ENCODE results near the gene E2F7.

E2F7 gene

GRCh38 chr12:77065361-77066204, at the start of gene E2F7 (continued):
- TF ChIP-seq KLF1 (tag by site-specific recombination; IDR thresholded peaks at IDR 0.05) (peak; percentile 41; the same call in 1 of the 2 replicates), ZBTB20 (tag by site-specific recombination; IDR thresholded peaks at IDR 0.05) (peak; percentile 95)

- TF ChIP-seq HOXC10 (CRISPR knock-in tag; IDR thresholded peaks at IDR 0.05) (no peak), GLI4 (tag by site-specific recombination; IDR thresholded peaks at IDR 0.05) (no peak), TCF7L2 (IDR thresholded peaks at IDR 0.05; ENCODE audit: borderline replicate concordance, low read depth, low read length) (no peak), SP7 (tag by site-specific recombination; IDR thresholded peaks at IDR 0.05) (no peak), ZNF747 (tag by site-specific recombination; IDR thresholded peaks at IDR 0.05) (no peak)
- H3K27ac ChIP-seq (ENCODE audit: extremely low read depth, low read depth, low read length), result no peak overlapping the region
- ChIA-PET CTCF (no interaction called here), POLR2A (no interaction called here)
- H3K36me3 ChIP-seq (ENCODE audit: control insufficient read depth in 2 of 2, insufficient read depth in 1 of 2, low read length in 2 of 2), result no peaks in the 10 kb centered on the region
- no peaks in the 10 kb centered on the region; the same call in 1 of the 2 replicates for H3K4me1 ChIP-seq (ENCODE audit: control insufficient read depth, insufficient read depth, low read length)
- H3K9me3 ChIP-seq (ENCODE audit: control insufficient read depth, insufficient read depth, low read depth, low read length), result peaks cover 4% of the 10 kb centered on the region
- no peak overlapping the region for H3K4me3 ChIP-seq (ENCODE audit: low read depth, low read length)
Measured at GRCh38 chr12:77113971-77114370, 48.6 kb upstream of the E2F7 start.

- POLR2A ChIA-PET, result no interaction called here
- no peak overlapping the region for H3K27ac ChIP-seq (ENCODE audit: extremely low read depth, low read depth, low read length)
- H3K4me1 ChIP-seq (ENCODE audit: control insufficient read depth, insufficient read depth, low read length), result no peaks in the 10 kb centered on the region
- H3K36me3 ChIP-seq (ENCODE audit: control insufficient read depth in 2 of 2, insufficient read depth in 1 of 2, low read length in 2 of 2), result no peaks in the 10 kb centered on the region
- CTCF ChIA-PET, result interaction anchor here (0.8 kb wide), 1 partner anchor 21 kb away, joined by 3 read pairs; no protein-coding TSS in a partner anchor
- no peak overlapping the region for H3K4me3 ChIP-seq (ENCODE audit: low read depth, low read length)
- TF ChIP-seq ZNF837 (tag by site-specific recombination; IDR thresholded peaks at IDR 0.05) (no peak), SCRT2 (tag by site-specific recombination; IDR thresholded peaks at IDR 0.05) (0 out of 2 replicates have a peak, but pooled peaks have one; percentile 18)
- peaks cover 4% of the 10 kb centered on the region for H3K9me3 ChIP-seq (ENCODE audit: control insufficient read depth, insufficient read depth, low read depth, low read length)
Measured at GRCh38 chr12:77108707-77109106, 43.3 kb upstream of the E2F7 start.

- Histone ChIP-seq H3K9me3 (ENCODE audit: control insufficient read depth, insufficient read depth, low read depth, low read length) (peaks cover 4% of the 10 kb centered on the region), H3K27ac (ENCODE audit: extremely low read depth, low read depth, low read length) (no peak overlapping the region), H3K4me1 (ENCODE audit: control insufficient read depth, insufficient read depth, low read length) (no peaks in the 10 kb centered on the region), H3K36me3 (ENCODE audit: control insufficient read depth in 2 of 2, insufficient read depth in 1 of 2, low read length in 2 of 2) (no peaks in the 10 kb centered on the region), H3K4me3 (ENCODE audit: low read depth, low read length) (no peak overlapping the region)
- ChIA-PET CTCF (no interaction called here), POLR2A (no interaction called here)
- TF ChIP-seq PBX3 (CRISPR knock-in tag; IDR thresholded peaks at IDR 0.05) (no peak), ZNF354C (tag by site-specific recombination; IDR thresholded peaks at IDR 0.05; ENCODE audit: borderline replicate concordance, low read depth) (no peak), ZNF48 (tag by site-specific recombination; IDR thresholded peaks at IDR 0.05) (no peak), ZNF626 (tag by site-specific recombination; IDR thresholded peaks at IDR 0.05) (no peak), ZFHX2 (tag by site-specific recombination; conservative IDR thresholded peaks at IDR 0.05) (no peak), ZNF76 (tag by site-specific recombination; IDR thresholded peaks at IDR 0.05; ENCODE audit: borderline replicate concordance, low read depth) (no peak), ZNF692 (tag by site-specific recombination; IDR thresholded peaks at IDR 0.05) (no peak), HOXD13 (CRISPR knock-in tag; IDR thresholded peaks at IDR 0.05; ENCODE audit: borderline replicate concordance) (no peak), ZNF704 (tag by site-specific recombination; IDR thresholded peaks at IDR 0.05) (no peak), ZFP3 (tag by site-specific recombination; IDR thresholded peaks at IDR 0.05; ENCODE audit: low read depth) (no peak), ZNF529 (tag by site-specific recombination; IDR thresholded peaks at IDR 0.05; ENCODE audit: insufficient replicate concordance) (no peak), ZNF544 (tag by site-specific recombination; IDR thresholded peaks at IDR 0.05) (no peak), ZNF23 (tag by site-specific recombination; IDR thresholded peaks at IDR 0.05; ENCODE audit: borderline replicate concordance) (no peak), ZNF791 (tag by site-specific recombination; IDR thresholded peaks at IDR 0.05) (no peak), ZNF843 (tag by site-specific recombination; IDR thresholded peaks at IDR 0.05) (no peak), ZNF37A (tag by site-specific recombination; IDR thresholded peaks at IDR 0.05) (no peak), GFI1B (tag by site-specific recombination; IDR thresholded peaks at IDR 0.05) (no peak)
Measured at GRCh38 chr12:77107121-77107520, 41.8 kb upstream of the E2F7 start.
